ENCODE measurements around the gene RAP2B.
"Not testable (repeated sequence)": the region's sequence is repeated elsewhere in the genome, so short reads cannot be mapped to it uniquely, and the experiment has no call there.

RAP2B gene

GRCh38 chr3:153160451-153161137, 1.4 kb upstream of the RAP2B start:
- peak; percentile 97 for DNase-seq

- DNase-seq = peak; percentile 99
Measured at GRCh38 chr3:153161138-153161713, 800 bp upstream of the RAP2B start.

- no peak for DNase-seq
Measured at GRCh38 chr3:153162513-153163392, 727 bp downstream of the RAP2B start.

- no peak for DNase-seq
Measured at GRCh38 chr3:153163393-153163724, 1.3 kb downstream of the RAP2B start.

- DNase-seq = no peak
Measured at GRCh38 chr3:153163756-153164550, 1.9 kb downstream of the RAP2B start.

- no peak for DNase-seq
Measured at GRCh38 chr3:153165261-153165681, 3.2 kb downstream of the RAP2B start.

- DNase-seq = no peak
Measured at GRCh38 chr3:153166206-153166605, 4.2 kb downstream of the RAP2B start.

- no peak for DNase-seq
Measured at GRCh38 chr3:153166796-153167195, 4.8 kb downstream of the RAP2B start.

- DNase-seq = no peak
Measured at GRCh38 chr3:153169793-153170383, 7.9 kb downstream of the RAP2B start.

- no peak for DNase-seq
Measured at GRCh38 chr3:153171256-153171655, 9.2 kb downstream of the RAP2B start.

- DNase-seq = no peak
Measured at GRCh38 chr3:153171918-153172317, 9.9 kb downstream of the RAP2B start.

- no peak for DNase-seq
Measured at GRCh38 chr3:153172796-153173757, 11.1 kb downstream of the RAP2B start.

GRCh38 chr3:153173758-153174516, 11.9 kb downstream of the RAP2B start:
- no peak for DNase-seq

GRCh38 chr3:153176197-153176596, 14.2 kb downstream of the RAP2B start:
- DNase-seq = no peak

- no peak for DNase-seq
Measured at GRCh38 chr3:153180860-153181372, 18.9 kb downstream of the RAP2B start.

GRCh38 chr3:153182501-153183293, 20.7 kb downstream of the RAP2B start:
- no peak for DNase-seq

GRCh38 chr3:153190923-153191322, 28.9 kb downstream of the RAP2B start:
- DNase-seq = no peak

GRCh38 chr3:153192327-153192726, 30.3 kb downstream of the RAP2B start:
- DNase-seq = no peak

- DNase-seq = not testable (repeated sequence)
Measured at GRCh38 chr3:153193786-153194476, 31.9 kb downstream of the RAP2B start.
